22Rv1 (cell line): ENCODE measurements around the gene GRXCR2.

Experiments
- ZFX ChIP-seq: fragments of 450-650 bp; IDR thresholded peaks from 2 replicates; pipeline ENCODE4 v1.6.1; 2017; ENCODE audit warnings: antibody characterized with exemption, borderline replicate concordance
- TF ChIP-seq, protein P1 (sequence below): fragments of 450-650 bp; IDR thresholded peaks from 2 replicates; pipeline ENCODE4 v1.5.1; 2017; ENCODE audit warnings: mild to moderate bottlenecking

DNA sequence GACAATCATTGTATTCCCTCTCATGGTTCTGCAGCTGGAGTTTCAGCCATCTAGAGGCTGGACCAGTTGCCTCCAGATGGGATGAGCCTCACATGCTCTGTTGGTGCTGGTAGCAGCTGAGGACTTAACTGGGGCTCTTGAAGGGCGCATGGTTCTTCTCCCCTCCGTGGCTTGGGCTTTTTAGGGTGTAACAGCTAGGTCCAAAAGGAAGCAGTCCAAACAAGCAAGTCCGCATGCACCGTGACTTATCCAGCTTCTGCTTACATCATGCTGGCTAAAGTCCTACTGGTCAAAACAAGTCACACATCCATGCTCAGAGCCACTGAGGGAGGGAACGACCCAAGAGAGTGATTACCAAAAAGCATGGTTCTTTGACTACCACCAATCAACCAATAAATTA lies 31.9 kb upstream of the GRXCR2 start:
- TF ChIP-seq, protein P1, sequence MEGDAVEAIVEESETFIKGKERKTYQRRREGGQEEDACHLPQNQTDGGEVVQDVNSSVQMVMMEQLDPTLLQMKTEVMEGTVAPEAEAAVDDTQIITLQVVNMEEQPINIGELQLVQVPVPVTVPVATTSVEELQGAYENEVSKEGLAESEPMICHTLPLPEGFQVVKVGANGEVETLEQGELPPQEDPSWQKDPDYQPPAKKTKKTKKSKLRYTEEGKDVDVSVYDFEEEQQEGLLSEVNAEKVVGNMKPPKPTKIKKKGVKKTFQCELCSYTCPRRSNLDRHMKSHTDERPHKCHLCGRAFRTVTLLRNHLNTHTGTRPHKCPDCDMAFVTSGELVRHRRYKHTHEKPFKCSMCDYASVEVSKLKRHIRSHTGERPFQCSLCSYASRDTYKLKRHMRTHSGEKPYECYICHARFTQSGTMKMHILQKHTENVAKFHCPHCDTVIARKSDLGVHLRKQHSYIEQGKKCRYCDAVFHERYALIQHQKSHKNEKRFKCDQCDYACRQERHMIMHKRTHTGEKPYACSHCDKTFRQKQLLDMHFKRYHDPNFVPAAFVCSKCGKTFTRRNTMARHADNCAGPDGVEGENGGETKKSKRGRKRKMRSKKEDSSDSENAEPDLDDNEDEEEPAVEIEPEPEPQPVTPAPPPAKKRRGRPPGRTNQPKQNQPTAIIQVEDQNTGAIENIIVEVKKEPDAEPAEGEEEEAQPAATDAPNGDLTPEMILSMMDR, result no peak
- no peak for TF ChIP-seq ZFX
